ENCODE results near the gene RAB3GAP2. TPM values are rescaled to one million over a fixed set of nuclear protein-coding genes. Genes with fewer than 3 reads are reported as not detected.

Gene RAB3GAP2
- polyA plus RNA-seq, 1 experiment: 43.6 TPM

DNA sequence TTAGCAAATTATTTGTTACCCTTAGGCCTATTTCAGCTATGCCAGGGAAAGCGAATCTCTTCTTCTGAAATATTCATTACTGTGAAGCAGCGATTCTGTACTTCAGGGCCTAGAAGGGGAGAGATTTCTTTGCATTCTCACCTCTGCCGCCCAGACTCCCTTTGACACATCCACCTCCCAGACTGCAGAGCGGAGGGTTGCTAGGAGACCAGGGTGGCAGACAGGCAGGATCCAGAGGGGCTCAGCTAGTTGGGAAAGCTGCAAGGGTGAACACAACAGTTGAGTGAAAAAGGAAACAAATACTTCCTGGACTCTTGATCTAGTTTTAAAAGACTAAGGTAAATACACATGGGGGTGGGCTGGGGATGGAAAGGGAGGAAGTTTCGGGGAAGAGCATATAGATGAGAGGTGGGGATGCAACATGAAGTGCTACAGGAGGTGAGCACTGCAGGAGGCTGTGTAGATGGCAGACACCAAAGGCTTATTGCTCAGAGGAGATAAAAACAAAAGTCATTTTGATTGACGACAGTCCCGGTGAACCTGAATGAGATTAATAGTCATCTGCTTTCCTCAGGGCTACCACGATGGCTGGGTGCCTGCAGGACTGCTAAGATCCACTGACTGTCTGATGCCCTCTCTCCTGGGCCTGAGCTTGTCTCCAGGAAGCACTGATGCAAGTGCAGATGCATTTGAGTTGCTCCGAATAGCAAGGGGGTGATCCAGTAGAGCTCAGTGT, 26.4 kb upstream of the RAB3GAP2 start:
- POLR2A ChIA-PET: interaction anchor here (0.7 kb wide), 1 partner anchor 430 kb away, joined by 3 read pairs; no protein-coding TSS in a partner anchor
- CTCF ChIA-PET: interaction anchor here (0.6 to 6.7 kb wide), 5 partner anchors 15 to 478 kb away, joined by 3 to 84 read pairs (median 8); no protein-coding TSS in a partner anchor

DNA sequence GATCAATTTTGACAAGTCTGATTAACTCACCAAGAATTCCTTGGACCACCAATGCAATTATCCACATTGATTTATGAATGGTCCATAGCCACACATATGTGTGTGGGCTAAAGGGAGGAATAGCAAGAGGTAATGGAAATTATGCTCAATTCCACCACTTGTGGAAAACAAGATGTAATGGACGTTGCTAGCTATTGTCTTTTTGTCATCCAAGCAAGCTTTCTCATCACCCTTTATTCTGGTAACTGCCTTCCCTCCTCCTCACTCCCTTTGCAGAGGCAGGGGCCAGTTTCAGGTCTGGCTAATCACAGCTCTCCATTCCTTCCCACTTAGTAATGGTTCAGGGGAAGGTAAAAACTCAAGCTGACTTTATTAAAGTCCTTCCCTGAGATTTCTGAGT, 24.7 kb upstream of the RAB3GAP2 start:
- Histone ChIP-seq H3K4me3 (ENCODE audit: low read depth, low read length) (no peak overlapping the region), H3K9me3 (ENCODE audit: control insufficient read depth, insufficient read depth, low read length) (no peaks in the 10 kb centered on the region), H3K27me3 (ENCODE audit: control insufficient read depth, insufficient read depth, low read length) (peaks cover 3% of the 10 kb centered on the region), H3K27ac (ENCODE audit: low read depth, low read length) (no peak overlapping the region)
- CTCF ChIA-PET: interaction anchor here (1.3 to 6.7 kb wide), 5 partner anchors 14 to 480 kb away, joined by 3 to 84 read pairs (median 8); no protein-coding TSS in a partner anchor
- TF ChIP-seq CTCF (IDR thresholded peaks at IDR 0.05; ENCODE audit: low read depth, low read length): no peak
- DNase-seq (ENCODE audit: low read depth, low spot score): no peak
- POLR2A ChIA-PET: no interaction called here

More for the DNA sequence above, 26.4 kb upstream of the RAB3GAP2 start:
- DNase-seq (ENCODE audit: low read depth, low spot score): no peak
- no peak overlapping the region for H3K4me3 ChIP-seq (ENCODE audit: low read depth, low read length)
- TF ChIP-seq CTCF (IDR thresholded peaks at IDR 0.05; ENCODE audit: low read depth, low read length): no peak
- no peaks in the 10 kb centered on the region for H3K9me3 ChIP-seq (ENCODE audit: control insufficient read depth, insufficient read depth, low read length)
- H3K27ac ChIP-seq (ENCODE audit: low read depth, low read length): no peak overlapping the region
- H3K27me3 ChIP-seq (ENCODE audit: control insufficient read depth, insufficient read depth, low read length): peaks cover 3% of the 10 kb centered on the region

DNA sequence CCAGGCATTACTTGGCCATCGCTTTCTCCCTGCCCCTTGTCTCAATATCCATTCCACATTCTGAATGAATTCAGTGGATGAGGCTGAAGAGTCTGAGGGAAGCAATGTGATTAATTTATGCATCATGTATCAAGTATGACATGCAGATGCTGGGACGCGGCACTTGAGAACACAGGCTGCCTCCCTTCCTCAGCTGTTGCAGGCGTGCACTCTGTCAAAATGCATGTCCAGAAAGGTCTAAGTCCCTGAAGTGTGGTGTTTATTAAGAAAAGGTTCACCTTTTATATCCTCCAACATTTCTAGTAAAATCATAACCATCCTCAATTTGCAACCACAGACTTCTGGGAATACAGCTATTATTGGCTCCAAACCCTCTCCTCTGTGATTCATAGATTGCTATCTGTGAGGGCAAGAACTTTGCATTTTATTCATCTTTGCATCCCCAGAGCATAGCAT, 22.6 kb upstream of the RAB3GAP2 start:
- no peak overlapping the region for H3K27ac ChIP-seq (ENCODE audit: low read depth, low read length)
- POLR2A ChIA-PET: no interaction called here
- CTCF ChIA-PET: interaction anchor here (1.2 to 6.7 kb wide), 3 partner anchors 12 to 26 kb away, joined by 4 to 84 read pairs (median 5); partner anchors contain the start of gene RAB3GAP2
- no peak for TF ChIP-seq CTCF (IDR thresholded peaks at IDR 0.05; ENCODE audit: low read depth, low read length)
- H3K27me3 ChIP-seq (ENCODE audit: control insufficient read depth, insufficient read depth, low read length): peaks cover 3% of the 10 kb centered on the region
- no peaks in the 10 kb centered on the region for H3K9me3 ChIP-seq (ENCODE audit: control insufficient read depth, insufficient read depth, low read length)
- H3K4me3 ChIP-seq (ENCODE audit: low read depth, low read length): no peak overlapping the region
- DNase-seq (ENCODE audit: low read depth, low spot score): no peak

DNA sequence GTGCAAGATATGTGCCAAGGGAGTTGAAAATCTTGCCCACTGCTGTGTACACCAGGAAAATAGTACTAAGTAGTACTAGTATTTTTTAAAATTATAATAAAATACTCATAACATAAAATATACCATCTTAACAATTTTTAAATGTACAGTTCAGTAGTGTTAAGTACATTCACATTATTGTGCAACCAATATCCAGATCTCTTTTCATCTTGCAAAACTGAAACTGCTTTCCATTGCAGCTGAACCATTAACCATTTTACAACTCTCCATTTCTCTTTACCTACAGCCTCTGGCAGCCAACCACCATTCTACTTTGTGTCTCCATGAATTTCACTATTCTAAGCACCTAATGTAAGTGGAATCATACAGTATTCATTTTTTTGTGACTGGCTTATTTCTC, 19.3 kb upstream of the RAB3GAP2 start:
- Histone ChIP-seq H3K4me3 (ENCODE audit: low read depth, low read length) (no peak overlapping the region), H3K9me3 (ENCODE audit: control insufficient read depth, insufficient read depth, low read length) (no peaks in the 10 kb centered on the region), H3K27ac (ENCODE audit: low read depth, low read length) (no peak overlapping the region), H3K27me3 (ENCODE audit: control insufficient read depth, insufficient read depth, low read length) (peaks cover 3% of the 10 kb centered on the region)
- POLR2A ChIA-PET: no interaction called here
- CTCF ChIA-PET: no interaction called here
- DNase-seq (ENCODE audit: low read depth, low spot score): no peak
- TF ChIP-seq CTCF (IDR thresholded peaks at IDR 0.05; ENCODE audit: low read depth, low read length): no peak

- Histone ChIP-seq H3K9me3 (ENCODE audit: control insufficient read depth, insufficient read depth, low read length) (no peaks in the 10 kb centered on the region), H3K27ac (ENCODE audit: low read depth, low read length) (no peak overlapping the region), H3K4me3 (ENCODE audit: low read depth, low read length) (no peak overlapping the region), H3K27me3 (ENCODE audit: control insufficient read depth, insufficient read depth, low read length) (peaks cover 3% of the 10 kb centered on the region)
- DNase-seq (ENCODE audit: low read depth, low spot score): no peak
- CTCF ChIA-PET: interaction anchor here (0.9 to 1.5 kb wide), 3 partner anchors 8 to 443 kb away, joined by 3 to 14 read pairs (median 3); no protein-coding TSS in a partner anchor
- no peak for TF ChIP-seq CTCF (IDR thresholded peaks at IDR 0.05; ENCODE audit: low read depth, low read length)
- POLR2A ChIA-PET: no interaction called here
Observed at GRCh38 chr1:220290140-220290761, 18.0 kb upstream of the RAB3GAP2 start.
